SK-N-SH (cell line): ENCODE measurements around the gene IPO4. TPM values are rescaled to one million over a fixed set of nuclear protein-coding genes. Genes with fewer than 3 reads are reported as not detected.

Source experiments
- CTCF ChIA-PET: fragments of 300-600, 350-600 bp; formaldehyde crosslinking; extraction: SDS; loops from one replicate; lab custom pipeline; 2021; lab: Yijun Ruan, JAX
- POLR2A ChIA-PET: fragments of 350-600 bp; sonication (Branson Sonifier 250); formaldehyde crosslinking; extraction: SDS; loops from one replicate; lab custom pipeline; 2020; ENCODE audit warnings: antibody characterized with exemption, inconsistent platforms; lab: Yijun Ruan, JAX
- DNase-seq: peaks from one replicate; pipeline ENCODE4 v3.0.0; 2012
- H2AFZ ChIP-seq: fragments of 200-600 bp; sonication (generic); 2 replicates; pipeline ENCODE4 v1.8.1; 2016; ENCODE audit warnings: antibody characterized with exemption, mild to moderate bottlenecking, low read depth
- H3F3A ChIP-seq: fragments of 200-600 bp; sonication (generic); replicated peaks from 2 replicates; pipeline ENCODE3; 2016; ENCODE audit warnings: antibody characterized with exemption, mild to moderate bottlenecking; ENCODE audit not compliant: insufficient read depth
- H3K27ac ChIP-seq, 2 experiments: fragments of 200-500 bp in 1 of 2; fragments of 200-600 bp in 1 of 2; sonication (Bioruptor generic) in 1 of 2; sonication (generic), shearing (Covaris generic) in 1 of 2; 2 replicates each; pipeline versions ENCODE4 v1.5.1 to v1.6.1; 2014 to 2016; ENCODE audit warnings: low read depth in 2 of 2, inconsistent platforms in 1 of 2, low read length in 1 of 2, mild to moderate bottlenecking in 1 of 2, mixed read lengths in 1 of 2
- H3K27me3 ChIP-seq: fragments of 200-600 bp; sonication (generic), shearing (Covaris generic); 2 replicates; pipeline ENCODE4 v1.6.1; 2016; ENCODE audit warnings: mixed run types; ENCODE audit not compliant: insufficient read depth
- H3K36me3 ChIP-seq, 2 experiments: fragments of 200-500 bp in 1 of 2; fragments of 200-600 bp in 1 of 2; sonication (Bioruptor generic) in 1 of 2; sonication (generic) in 1 of 2; replicated peaks in 1 of 2; 2 replicates each; pipeline versions ENCODE3 to v1.5.1; 2014 to 2016; ENCODE audit warnings: low read length in 1 of 2, mild to moderate bottlenecking in 1 of 2; ENCODE audit not compliant: insufficient read depth in 2 of 2, control insufficient read depth in 1 of 2
- H3K4me1 ChIP-seq, 2 experiments: fragments of 200-500 bp in 1 of 2; fragments of 200-600 bp in 1 of 2; sonication (Bioruptor generic) in 1 of 2; sonication (generic), shearing (Covaris generic) in 1 of 2; 2 replicates each; pipeline versions ENCODE4 v1.5.1 to v1.6.1; 2014 to 2016; ENCODE audit warnings: low read depth in 1 of 2, low read length in 1 of 2, mixed run types in 1 of 2; ENCODE audit not compliant: insufficient read depth in 2 of 2, control insufficient read depth in 1 of 2
- H3K4me2 ChIP-seq: fragments of 200-600 bp; sonication (generic), shearing (Covaris generic); 2 replicates; pipeline ENCODE4 v1.6.1; 2017; ENCODE audit warnings: mixed run types
- H3K4me3 ChIP-seq, 2 experiments: fragments of 200-500 bp in 1 of 2; fragments of 200-600 bp in 1 of 2; sonication (Bioruptor generic) in 1 of 2; sonication (generic), shearing (Covaris generic) in 1 of 2; 2 replicates each; pipeline versions ENCODE4 v1.5.1 to v1.8.1; 2014 to 2016; ENCODE audit warnings: low read depth in 2 of 2, inconsistent platforms in 1 of 2, low read length in 1 of 2, mild to moderate bottlenecking in 1 of 2, mixed read lengths in 1 of 2, moderate library complexity in 1 of 2
- H3K79me2 ChIP-seq: fragments of 200-600 bp; sonication (generic); 2 replicates; pipeline ENCODE4 v1.8.1; 2017; ENCODE audit warnings: mild to moderate bottlenecking; ENCODE audit not compliant: insufficient read depth
- H3K9ac ChIP-seq: fragments of 200-600 bp; sonication (generic); 2 replicates; pipeline ENCODE4 v1.6.1; 2017; ENCODE audit warnings: mixed run types
- H3K9me2 ChIP-seq: fragments of 200-600 bp; sonication (generic); 2 replicates; pipeline ENCODE4 v1.6.1; 2017; ENCODE audit warnings: mixed run types
- H3K9me3 ChIP-seq: fragments of 200-600 bp; sonication (generic); 2 replicates; pipeline ENCODE4 v1.6.1; 2017; ENCODE audit warnings: mixed run types, mild to moderate bottlenecking, moderate library complexity
- H4K20me1 ChIP-seq: fragments of 200-600 bp; sonication (generic); 2 replicates; pipeline ENCODE4 v1.6.1; 2017; ENCODE audit warnings: mild to moderate bottlenecking, mixed run types; ENCODE audit not compliant: insufficient read depth
- CTCF ChIP-seq: fragments of 200-600 bp; sonication (generic); IDR thresholded peaks from 2 replicates; pipeline ENCODE4 v1.6.1; 2017; ENCODE audit warnings: antibody characterized with exemption, mild to moderate bottlenecking, moderate library complexity
- EP300 ChIP-seq, 2 experiments: IDR thresholded peaks; 2 replicates each; pipeline versions ENCODE4 v1.4.0 to v1.6.1; 2012; ENCODE audit warnings: borderline replicate concordance in 1 of 2, low read depth in 1 of 2, low read length in 1 of 2
- FOXJ3 ChIP-seq: sonication (generic); formaldehyde crosslinking; IDR thresholded peaks from 2 replicates; pipeline ENCODE4 v1.5.1; 2020; ENCODE audit warnings: mild to moderate bottlenecking, missing genetic modification reagents
- JUND ChIP-seq: IDR thresholded peaks from 2 replicates; pipeline ENCODE4 v1.4.0; 2012
- RXRA ChIP-seq: IDR thresholded peaks from 2 replicates; pipeline ENCODE4 v1.4.0; 2012; ENCODE audit warnings: low read depth, mild to moderate bottlenecking, borderline replicate concordance
- SIN3A ChIP-seq: IDR thresholded peaks from 2 replicates; pipeline ENCODE4 v1.6.1; 2012; ENCODE audit warnings: low read depth, mild to moderate bottlenecking, low read length, moderate library complexity, borderline replicate concordance
- SMC3 ChIP-seq: IDR thresholded peaks from 2 replicates; pipeline ENCODE4 v1.6.1; 2012; ENCODE audit warnings: low read depth, low read length, improper control_type of control experiment
- TCF12 ChIP-seq: IDR thresholded peaks from 2 replicates; pipeline ENCODE4 v1.4.0; 2012
- YY1 ChIP-seq: IDR thresholded peaks from 2 replicates; pipeline ENCODE4 v1.4.0; 2012; ENCODE audit warnings: low read depth, mild to moderate bottlenecking
- WGBS: methylation state at CpG from one replicate; pipeline ENCODE4 v1.1.6; 2017; ENCODE audit warnings: low lambda C conversion rate; 5-methylcytosine and 5-hydroxymethylcytosine counted together
- polyA plus RNA-seq, 3 experiments: library from polyadenylated mRNA; depleted of rRNA; stranded (reverse); fragments of >200 nt; gene quantifications; 2 replicates each; pipeline ENCODE4 v1.2.3, GENCODE V29; 2012

Gene IPO4
- polyA plus RNA-seq, 1 of the 3 experiments (the other 2 are of a cell fraction): 61.3 TPM

DNA sequence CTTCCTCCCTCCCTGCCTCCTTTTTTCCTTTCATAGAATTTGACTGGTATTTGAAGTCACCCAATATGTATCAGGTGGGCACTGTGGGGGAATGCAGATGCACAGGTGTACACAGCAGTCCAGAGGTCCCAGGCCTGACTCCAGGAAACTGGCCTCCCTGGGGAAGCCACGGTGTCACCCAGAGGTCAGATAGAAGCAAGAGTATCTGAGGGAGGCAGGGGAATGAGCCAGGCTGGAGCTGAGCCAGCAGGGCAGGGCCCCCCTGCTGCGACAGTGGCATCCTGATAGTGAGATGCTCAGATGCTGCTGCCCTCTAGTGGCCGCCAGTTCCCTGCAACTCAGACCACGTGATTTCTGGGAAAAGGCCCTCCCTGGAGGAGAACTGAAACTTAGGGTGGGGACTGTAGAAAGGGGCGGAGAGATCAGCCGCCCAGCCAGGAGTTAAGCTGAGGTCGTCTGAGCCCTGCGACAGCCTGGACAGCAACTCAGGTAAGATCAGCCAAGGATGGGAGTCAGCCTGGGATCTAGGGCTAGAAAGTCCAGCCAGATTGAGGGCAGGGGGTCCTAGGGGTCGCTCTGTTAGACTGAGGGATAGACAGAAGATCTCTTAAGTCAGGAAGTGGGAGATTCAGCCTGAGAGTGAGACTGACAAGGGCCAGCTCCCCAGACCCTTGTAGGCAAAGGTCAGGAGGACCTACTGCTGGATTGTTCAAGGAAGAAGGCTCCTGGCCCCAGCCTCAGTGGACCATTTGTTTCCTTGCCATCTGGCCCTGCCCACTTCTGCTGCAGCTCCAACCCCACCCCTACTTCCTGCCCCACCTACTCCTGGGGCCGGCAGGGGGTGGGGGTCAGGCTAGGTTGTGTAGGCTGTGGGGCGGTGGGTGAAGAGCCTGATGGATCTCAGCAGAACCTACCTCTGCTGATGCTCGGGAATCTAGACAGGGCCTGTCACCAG lies 27.5 kb downstream of the IPO4 start, which contains the start of gene IRF9 (continued):
- TF ChIP-seq SIN3A (peak; percentile 78; the same call in 1 of the 2 replicates), EP300 (IDR thresholded peaks at IDR 0.05; ENCODE audit: borderline replicate concordance in 1 of 2, low read depth in 1 of 2, low read length in 1 of 2) (peak; percentile 18 to 62; a peak in 3 of 4 replicates), TCF12 (peak; percentile 72; the same call in 1 of the 2 replicates), SMC3 (peak; percentile 63), RXRA (peak; percentile 84; the same call in 1 of the 2 replicates), FOXJ3 (peak; percentile 45; the same call in 1 of the 2 replicates)

- WGBS: 92% methylated on average over 4 of the region's 4 CpGs
- TF ChIP-seq YY1 (no peak), JUND (no peak)
- ChIA-PET POLR2A (interaction anchor here (0.8 to 5.2 kb wide), 11 partner anchors 12 to 65 kb away, joined by 3 to 50 read pairs (median 5); partner anchors contain the start of genes DCAF11, EMC9, IPO4 and NRL), CTCF (interaction anchor here (0.8 to 3.5 kb wide), 33 partner anchors 10 to 136 kb away, joined by 3 to 38 read pairs (median 5); partner anchors contain the start of genes CARMIL3, CPNE6, DCAF11 and EMC9)
- Histone ChIP-seq H3K4me2 (peak overlapping the region; percentile 97; the same call in 1 of the 2 replicates), H3K9me3 (no peaks in the 10 kb centered on the region), H3K27me3 (no peaks in the 10 kb centered on the region), H3K36me3 (peaks cover 35 to 61% of the 10 kb centered on the region in 2 experiments), H4K20me1 (peaks cover 4% of the 10 kb centered on the region; the same call in 1 of the 2 replicates), H3K4me3 (no peak overlapping the region), H3K9me2 (no peaks in the 10 kb centered on the region), H2AFZ (no peak overlapping the region), H3K27ac (peak overlapping the region; percentile 46 to 71; a peak in 3 of 4 replicates), H3F3A (peaks cover 17% of the 10 kb centered on the region), H3K9ac (no peak overlapping the region), H3K4me1 (peaks cover 4 to 22% of the 10 kb centered on the region in 2 experiments; a peak in 1 of 4 replicates), H3K79me2 (peaks cover 23% of the 10 kb centered on the region)
- no peak for DNase-seq
Measured at GRCh38 chr14:24160499-24160849, 28.1 kb downstream of the IPO4 start.

DNA sequence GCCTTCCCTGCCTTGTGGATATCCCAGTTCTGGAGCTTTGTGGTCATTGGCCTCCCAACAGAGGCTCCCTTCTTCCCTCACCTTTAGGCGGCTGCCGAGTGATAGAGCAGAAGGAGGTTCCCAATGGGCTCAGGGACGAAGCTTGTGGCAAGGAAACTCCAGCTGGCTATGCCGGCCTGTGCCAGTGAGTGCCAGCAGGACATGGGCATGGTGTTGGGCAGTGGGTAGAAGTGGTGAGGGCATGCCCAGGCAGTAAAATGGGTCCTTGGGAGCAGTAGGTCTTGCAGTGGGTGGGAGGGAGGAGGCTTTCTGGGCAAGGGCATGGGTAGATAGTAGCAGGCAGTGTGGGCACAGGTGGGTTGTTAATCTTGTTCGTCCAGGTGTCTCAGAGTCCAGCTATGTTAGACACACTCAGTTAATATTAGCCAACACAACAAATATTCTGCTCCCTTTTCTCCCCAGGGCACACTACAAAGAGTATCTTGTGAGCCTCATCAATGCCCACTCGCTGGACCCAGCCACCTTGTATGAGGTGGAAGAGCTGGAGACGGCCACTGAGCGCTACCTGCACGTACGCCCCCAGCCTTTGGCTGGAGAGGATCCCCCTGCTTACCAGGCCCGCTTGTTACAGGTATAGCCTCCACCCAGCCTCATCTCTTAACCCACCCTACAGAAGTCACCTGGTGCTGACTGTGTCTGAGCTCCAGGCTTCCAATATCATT lies 28.7 kb downstream of the IPO4 start:
- WGBS: 98% methylated on average over 11 of the region's 11 CpGs
- H3K27ac ChIP-seq: peak overlapping the region; percentile 46 to 71; a peak in 2 of 4 replicates
- H3K4me3 ChIP-seq: no peak overlapping the region
- DNase-seq: no peak
- H3K9me2 ChIP-seq: no peaks in the 10 kb centered on the region
- H3K27me3 ChIP-seq: no peaks in the 10 kb centered on the region
- H3K36me3 ChIP-seq: peaks cover 32 to 61% of the 10 kb centered on the region in 2 experiments
- ChIA-PET POLR2A (interaction anchor here (0.7 to 5.2 kb wide), 8 partner anchors 9 to 108 kb away, joined by 3 to 50 read pairs (median 4); partner anchors contain the start of genes DCAF11, EMC9, NRL and PSME1), CTCF (interaction anchor here (0.9 to 3.5 kb wide), 18 partner anchors 9 to 137 kb away, joined by 3 to 38 read pairs (median 11); partner anchors contain the start of genes MDP1, PSME1, PSME2 and REC8)
- no peak for TF ChIP-seq CTCF
- H3K4me2 ChIP-seq: no peak overlapping the region
- H3F3A ChIP-seq: peaks cover 17% of the 10 kb centered on the region
- peaks cover 23% of the 10 kb centered on the region for H3K79me2 ChIP-seq
- no peaks in the 10 kb centered on the region for H3K9me3 ChIP-seq
- peaks cover 4% of the 10 kb centered on the region; the same call in 1 of the 2 replicates for H4K20me1 ChIP-seq
- peaks cover 4 to 22% of the 10 kb centered on the region in 2 experiments; a peak in 1 of 4 replicates for H3K4me1 ChIP-seq
- no peak overlapping the region for H2AFZ ChIP-seq
- no peak overlapping the region for H3K9ac ChIP-seq
